Right lobe of liver (tissue), 6 donors: ENCODE results near the gene NFIA. TPM values are rescaled to one million over a fixed set of nuclear protein-coding genes. Genes with fewer than 3 reads are reported as not detected.

Experiments used
- ATAC-seq, 4 donors: fragments of 200-7000 bp; cut with Tn5 transposase; one replicate each; pipeline ENCODE4 v1.9.1; 2020; ENCODE audit warnings: mild to moderate bottlenecking in 4 of 4, moderate library complexity in 4 of 4
- DNase-seq, 3 donors: peaks; one replicate each; pipeline ENCODE4 v3.0.0-alpha.2; 2020
- H3K27ac ChIP-seq, 3 donors: fragments of 200-600 bp; one replicate each; pipeline ENCODE4 v1.8.0; 2022
- H3K27me3 ChIP-seq, 2 donors: fragments of 200-600 bp; one replicate each; pipeline ENCODE4 v1.8.0; 2022
- H3K36me3 ChIP-seq, 4 donors: fragments of 200-600 bp; sonication (generic) in 1 of 4; one replicate each; pipeline versions ENCODE4 v1.5.1 to v1.8.0; 2017 to 2022; ENCODE audit warnings: control low read depth in 1 of 4
- H3K4me1 ChIP-seq, 4 donors: fragments of 200-600 bp; sonication (generic) in 1 of 4; one replicate each; pipeline versions ENCODE4 v1.5.1 to v1.8.0; 2017 to 2022; ENCODE audit warnings: control low read depth in 1 of 4
- H3K4me3 ChIP-seq, 3 donors: fragments of 200-600 bp; one replicate each; pipeline ENCODE4 v1.8.0; 2022
- H3K9me3 ChIP-seq, 4 donors: fragments of 200-600 bp; sonication (generic) in 1 of 4; one replicate each; pipeline versions ENCODE4 v1.5.1 to v1.8.0; 2017 to 2022; ENCODE audit warnings: control low read depth in 1 of 4
- CTCF ChIP-seq, 4 donors: fragments of 200-600 bp in 3 of 4; fragments of 450-650 bp in 1 of 4; IDR thresholded peaks; one replicate each; pipeline versions ENCODE4 v1.5.1 to v1.8.0; 2016 to 2022; ENCODE audit warnings: antibody characterized with exemption in 4 of 4, mild to moderate bottlenecking in 2 of 4
- POLR2A ChIP-seq: fragments of 450-650 bp; IDR thresholded peaks from one replicate; pipeline ENCODE4 v1.6.1; 2017; ENCODE audit warnings: antibody characterized with exemption, mild to moderate bottlenecking
- WGBS: methylation state at CpG from one replicate; pipeline ENCODE4 v1.1.6; 2018; ENCODE audit warnings: low coverage, low lambda C conversion rate; ENCODE audit not compliant: insufficient coverage; ENCODE audit errors: missing lambda C conversion rate; 5-methylcytosine and 5-hydroxymethylcytosine counted together
- intact Hi-C, 2 donors: fragments of 100-400 bp; cut with DNase I; formaldehyde crosslinking; loops; one replicate each; pipeline versions ENCODE4 v1.11.2 to v1.14.1; 2022
- total RNA-seq, 6 experiments: library from RNA; depleted of rRNA in 2 of 6; stranded (reverse); fragments of >200 nt in 2 of 6; fragmentation: NEBNext Ultra II Directional in 3 of 6; extraction: Animal tissue kit (Norgen Biotek cat#: 25700) in 3 of 6; gene quantifications; one replicate each; pipeline versions ENCODE4 v1.1.0 to v1.2.4, GENCODE V29; 2016 to 2023
- donor health status: DM: no; HTN: yes; CAD: no.
- donor health status: DM: no; HTN: no; CAD: no.
- donor health status: DM: no; HTN: no; CAD: no.
- donor health status: DM: no; HTN: yes; CAD: no.
- donor health status: DM: no; HTN: yes; CAD: no.

The NFIA gene
- total RNA-seq, 6 experiments from 2014 or later: 36.7 to 97.2 (median 57.9) TPM

GRCh38 chr1:61404597-61405376 lies 322.4 kb downstream of the NFIA start:
- no peaks in the 10 kb centered on the region for H3K9me3 ChIP-seq
- H3K36me3 ChIP-seq: peaks cover 0 to 47% (median 14%) of the 10 kb centered on the region in 4 donors
- no peak overlapping the region for H3K27ac ChIP-seq
- intact Hi-C loops: no loop called here
- WGBS: 86% methylated on average over 4 of the region's 4 CpGs
- ATAC-seq (no peak), DNase-seq (no peak)
- no peak for TF ChIP-seq CTCF (IDR thresholded peaks at IDR 0.05)
- H3K4me1 ChIP-seq: no peaks in the 10 kb centered on the region
- H3K4me3 ChIP-seq: no peak overlapping the region
- no peaks in the 10 kb centered on the region for H3K27me3 ChIP-seq

GRCh38 chr1:61406467-61406866 lies 324.1 kb downstream of the NFIA start:
- DNase-seq (no peak), ATAC-seq (no peak)
- Histone ChIP-seq H3K27ac (no peak overlapping the region), H3K36me3 (peaks cover 0 to 49% (median 15%) of the 10 kb centered on the region in 4 donors), H3K27me3 (no peaks in the 10 kb centered on the region), H3K4me1 (no peaks in the 10 kb centered on the region), H3K9me3 (no peaks in the 10 kb centered on the region), H3K4me3 (no peak overlapping the region)
- TF ChIP-seq POLR2A: no peak
- TF ChIP-seq CTCF (IDR thresholded peaks at IDR 0.05): no peak
- intact Hi-C loops: no loop called here
- WGBS: 96% methylated on average over 8 of the region's 10 CpGs

GRCh38 chr1:61412601-61413000 lies 330.2 kb downstream of the NFIA start:
- DNase-seq (no peak), ATAC-seq (no peak)
- Histone ChIP-seq H3K4me3 (no peak overlapping the region), H3K27ac (no peak overlapping the region), H3K9me3 (no peaks in the 10 kb centered on the region), H3K4me1 (no peaks in the 10 kb centered on the region), H3K36me3 (peaks cover 0 to 32% (median 9%) of the 10 kb centered on the region in 4 donors), H3K27me3 (no peaks in the 10 kb centered on the region)
- TF ChIP-seq POLR2A (no peak), CTCF (IDR thresholded peaks at IDR 0.05) (no peak)
- intact Hi-C loops: no loop called here
- WGBS: 86% methylated on average over 1 of the region's 1 CpG

GRCh38 chr1:61419196-61419595 lies 336.8 kb downstream of the NFIA start:
- Histone ChIP-seq H3K4me1 (no peaks in the 10 kb centered on the region), H3K4me3 (no peak overlapping the region), H3K27me3 (no peaks in the 10 kb centered on the region), H3K9me3 (no peaks in the 10 kb centered on the region), H3K27ac (no peak overlapping the region), H3K36me3 (peaks cover 0 to 15% (median 0%) of the 10 kb centered on the region in 4 donors)
- no peak for TF ChIP-seq CTCF (IDR thresholded peaks at IDR 0.05)
- TF ChIP-seq POLR2A: no peak
- DNase-seq (no peak), ATAC-seq (no peak)
- intact Hi-C loops: no loop called here
- 64% methylated on average over 4 of the region's 4 CpGs for WGBS
